Measurements from ENCODE around the gene NRSN2. TPM values are rescaled to one million over a fixed set of nuclear protein-coding genes. Genes with fewer than 3 reads are reported as not detected.

NRSN2 gene
- total and polyA plus RNA-seq, 8 donors, result 31.9 to 41.5 (median 37.1) TPM

DNA sequence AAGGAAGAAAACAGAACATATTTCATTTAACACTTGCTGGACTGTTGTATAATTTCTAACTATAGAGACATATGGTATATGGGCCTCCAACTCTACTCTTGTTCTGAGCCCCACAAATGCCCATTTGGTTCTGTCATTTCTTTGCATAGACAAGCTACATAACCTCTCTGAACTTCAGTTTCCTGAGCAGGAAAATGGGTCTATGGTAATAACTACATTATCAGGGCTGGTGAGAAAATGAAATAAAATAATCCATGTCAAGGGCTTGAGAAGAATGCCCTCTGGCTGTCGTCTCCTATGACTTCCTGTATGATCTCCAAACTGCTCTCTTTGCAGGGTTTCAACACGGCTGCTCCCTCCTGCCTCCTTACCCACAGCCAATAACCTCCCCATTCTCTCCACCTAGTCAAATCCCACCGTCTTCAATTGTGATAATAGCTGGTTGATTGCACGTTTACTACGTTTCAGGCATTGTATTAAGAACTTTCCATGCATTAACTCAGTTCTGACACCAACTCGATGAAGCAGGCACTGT, 37.5 kb upstream of the NRSN2 start:
- Histone ChIP-seq H3K9me3 (no peaks in the 10 kb centered on the region), H3K4me3 (peak overlapping the region; percentile 36 to 42), H3K27ac (peak overlapping the region; percentile 86 to 94), H3K27me3 (no peaks in the 10 kb centered on the region), H3K4me1 (peaks cover 0 to 22% of the 10 kb centered on the region in 2 donors), H3K36me3 (no peaks in the 10 kb centered on the region)
- intact Hi-C loops (cut with DNase I), result no loop called here
- DNase-seq (peak in 2 of 4 donors; percentile 65), ATAC-seq (peak; percentile 52)
- TF ChIP-seq, protein P1, sequence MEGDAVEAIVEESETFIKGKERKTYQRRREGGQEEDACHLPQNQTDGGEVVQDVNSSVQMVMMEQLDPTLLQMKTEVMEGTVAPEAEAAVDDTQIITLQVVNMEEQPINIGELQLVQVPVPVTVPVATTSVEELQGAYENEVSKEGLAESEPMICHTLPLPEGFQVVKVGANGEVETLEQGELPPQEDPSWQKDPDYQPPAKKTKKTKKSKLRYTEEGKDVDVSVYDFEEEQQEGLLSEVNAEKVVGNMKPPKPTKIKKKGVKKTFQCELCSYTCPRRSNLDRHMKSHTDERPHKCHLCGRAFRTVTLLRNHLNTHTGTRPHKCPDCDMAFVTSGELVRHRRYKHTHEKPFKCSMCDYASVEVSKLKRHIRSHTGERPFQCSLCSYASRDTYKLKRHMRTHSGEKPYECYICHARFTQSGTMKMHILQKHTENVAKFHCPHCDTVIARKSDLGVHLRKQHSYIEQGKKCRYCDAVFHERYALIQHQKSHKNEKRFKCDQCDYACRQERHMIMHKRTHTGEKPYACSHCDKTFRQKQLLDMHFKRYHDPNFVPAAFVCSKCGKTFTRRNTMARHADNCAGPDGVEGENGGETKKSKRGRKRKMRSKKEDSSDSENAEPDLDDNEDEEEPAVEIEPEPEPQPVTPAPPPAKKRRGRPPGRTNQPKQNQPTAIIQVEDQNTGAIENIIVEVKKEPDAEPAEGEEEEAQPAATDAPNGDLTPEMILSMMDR (IDR thresholded peaks at IDR 0.05), result no peak

DNA sequence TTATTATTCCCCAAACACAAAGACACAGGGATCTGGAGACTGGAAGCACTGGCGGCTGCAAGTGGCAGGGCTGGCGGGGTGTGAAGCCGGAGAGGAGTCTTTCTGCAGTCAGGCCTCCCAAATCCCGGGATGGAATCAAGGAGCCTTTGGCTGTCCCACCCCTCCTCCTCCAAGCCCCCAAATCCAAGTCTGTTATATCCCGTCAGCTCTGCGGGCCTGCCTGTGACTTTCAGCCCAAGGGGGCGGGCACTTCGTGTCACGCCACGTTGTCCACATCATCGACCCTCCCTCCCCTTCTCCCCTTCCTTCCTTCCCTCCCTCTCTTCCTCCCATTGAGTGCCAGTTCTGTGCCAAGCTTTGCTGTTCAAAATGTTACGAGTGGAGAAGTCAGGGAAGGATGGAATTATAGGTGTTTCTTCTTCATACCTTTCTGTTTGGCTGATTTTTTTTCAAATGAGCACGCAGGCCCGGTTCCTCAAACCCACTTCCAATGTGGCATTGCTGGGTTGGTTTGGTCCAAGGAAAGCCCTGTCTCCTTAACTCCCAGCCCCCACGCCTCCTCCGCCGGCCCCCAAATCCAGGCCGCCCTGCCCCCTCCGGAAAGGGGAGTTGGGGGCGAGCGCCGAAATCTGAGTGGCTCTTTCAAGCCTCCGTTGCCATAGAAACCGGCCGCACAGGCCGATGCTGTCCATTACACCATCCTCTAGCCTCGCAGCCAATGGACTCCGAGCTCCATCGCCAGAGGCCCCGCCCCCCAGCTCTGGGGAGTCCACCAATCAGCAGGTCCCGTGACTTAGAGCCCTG, 36.9 kb upstream of the NRSN2 start:
- Histone ChIP-seq H3K27me3 (no peaks in the 10 kb centered on the region), H3K27ac (peak overlapping the region; percentile 86 to 94), H3K9me3 (no peaks in the 10 kb centered on the region), H3K4me3 (peak overlapping the region; percentile 36 to 42), H3K4me1 (peaks cover 0 to 22% of the 10 kb centered on the region in 2 donors), H3K36me3 (no peaks in the 10 kb centered on the region)
- intact Hi-C loops (cut with DNase I), result no loop called here
- TF ChIP-seq, protein P1 (IDR thresholded peaks at IDR 0.05), result no peak
- DNase-seq, result peak; percentile 94 to 100 (median 98)
- peak; percentile 98 for ATAC-seq

GRCh38 chr20:310645-311044, 36.3 kb upstream of the NRSN2 start:
- Histone ChIP-seq H3K27me3 (no peaks in the 10 kb centered on the region), H3K4me3 (peak overlapping the region in 1 of 2 donors; percentile 36), H3K9me3 (no peaks in the 10 kb centered on the region), H3K4me1 (peaks cover 0 to 22% of the 10 kb centered on the region in 2 donors), H3K27ac (peak overlapping the region; percentile 86 to 94), H3K36me3 (no peaks in the 10 kb centered on the region)
- intact Hi-C loops (cut with DNase I), result no loop called here
- TF ChIP-seq, protein P1 (IDR thresholded peaks at IDR 0.05), result no peak
- no peak for ATAC-seq
- no peak for DNase-seq

DNA sequence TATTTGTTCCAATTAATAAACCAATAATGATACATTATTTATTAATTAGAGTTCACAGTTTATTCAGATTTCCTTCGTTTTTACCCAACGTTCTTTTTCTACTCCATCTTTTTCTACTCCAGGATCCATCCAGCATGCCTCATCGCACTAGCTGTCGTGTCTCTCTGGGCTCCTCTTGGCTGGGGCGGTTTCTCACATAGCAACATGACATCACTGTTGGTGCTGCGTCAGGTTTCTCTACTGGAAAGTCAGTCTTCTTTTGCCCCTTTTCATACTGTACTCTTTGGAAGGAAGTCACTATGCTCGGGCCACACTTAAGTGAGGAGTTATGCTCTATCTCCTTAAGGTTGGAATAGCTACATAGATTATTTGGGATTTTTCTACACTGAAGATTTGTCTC, 35.3 kb upstream of the NRSN2 start:
- Histone ChIP-seq H3K4me1 (peaks cover 0 to 22% of the 10 kb centered on the region in 2 donors), H3K36me3 (no peaks in the 10 kb centered on the region), H3K9me3 (no peaks in the 10 kb centered on the region), H3K27ac (no peak overlapping the region), H3K4me3 (no peak overlapping the region), H3K27me3 (no peaks in the 10 kb centered on the region)
- ATAC-seq, result no peak
- TF ChIP-seq, protein P1 (IDR thresholded peaks at IDR 0.05), result no peak
- intact Hi-C loops (cut with DNase I), result no loop called here
- no peak for DNase-seq

DNA sequence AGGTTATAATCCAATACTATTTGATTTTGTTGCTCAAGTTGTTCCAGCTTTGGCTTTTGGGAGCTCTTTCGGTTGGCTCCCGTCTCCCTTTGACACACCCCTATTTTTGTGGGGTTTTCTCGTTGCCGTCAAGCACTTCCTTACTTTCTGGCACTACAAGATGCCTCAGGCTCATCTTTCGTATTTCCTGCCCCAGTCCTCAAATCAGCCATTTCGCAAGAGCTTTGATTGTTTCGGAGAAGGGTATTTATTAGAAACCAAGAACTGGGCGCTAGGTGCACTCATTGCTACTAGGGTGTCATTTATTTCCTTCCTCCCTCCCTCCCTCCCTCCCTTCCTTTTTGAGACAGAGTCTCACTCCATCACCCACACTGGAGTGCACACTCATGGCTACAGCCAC, 34.8 kb upstream of the NRSN2 start:
- H3K9me3 ChIP-seq, result no peaks in the 10 kb centered on the region
- intact Hi-C loops (cut with DNase I), result no loop called here
- H3K27ac ChIP-seq, result no peak overlapping the region
- no peaks in the 10 kb centered on the region for H3K36me3 ChIP-seq
- ATAC-seq (no peak), DNase-seq (no peak)
- TF ChIP-seq, protein P1 (IDR thresholded peaks at IDR 0.05), result no peak
- no peak overlapping the region for H3K4me3 ChIP-seq
- peaks cover 0 to 22% of the 10 kb centered on the region in 2 donors for H3K4me1 ChIP-seq
- H3K27me3 ChIP-seq, result no peaks in the 10 kb centered on the region

Measured in left lung (tissue), 10 donors.